Effector CD4-positive, alpha-beta T cell (primary cell): Measurements from ENCODE around the gene AICDA. TPM values are rescaled to one million over a fixed set of nuclear protein-coding genes. Genes with fewer than 3 reads are reported as not detected.
"Not testable (repeated sequence)": the region's sequence is repeated elsewhere in the genome, so short reads cannot be mapped to it uniquely, and the experiment has no call there.

Experiments
- DNase-seq: peaks from one replicate; pipeline ENCODE4 v3.0.0-alpha.2; 2020
- total RNA-seq: gene quantifications from one replicate; lab custom pipeline; 2026; lab: John Stamatoyannopoulos, UW

The AICDA gene
- total RNA-seq: not detected

DNA sequence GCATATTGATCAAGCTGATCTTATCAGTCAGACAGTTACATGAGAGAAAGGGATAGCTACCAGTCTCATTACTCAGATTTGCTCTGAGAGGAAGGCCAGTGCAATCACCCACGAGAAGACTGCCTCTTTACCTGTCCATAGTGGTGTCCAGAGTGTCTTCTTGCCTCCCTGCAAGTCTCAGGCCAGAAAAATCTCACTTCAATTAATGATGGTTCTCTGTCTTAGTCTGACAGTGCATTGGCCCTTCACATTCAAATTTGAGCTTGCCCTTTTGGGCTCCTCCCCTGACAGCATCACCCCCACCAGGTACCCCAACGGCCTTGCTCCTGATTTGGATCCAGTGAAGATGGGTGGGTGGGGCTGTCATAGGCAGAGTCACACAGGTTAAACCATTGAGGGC lies at the start of gene AICDA:
TSS of gene AICDA (minus strand) at position 231 of the 400 bp plus-strand sequence. CDS start at position 139, 92 bp downstream.
- DNase-seq: no peak

DNA sequence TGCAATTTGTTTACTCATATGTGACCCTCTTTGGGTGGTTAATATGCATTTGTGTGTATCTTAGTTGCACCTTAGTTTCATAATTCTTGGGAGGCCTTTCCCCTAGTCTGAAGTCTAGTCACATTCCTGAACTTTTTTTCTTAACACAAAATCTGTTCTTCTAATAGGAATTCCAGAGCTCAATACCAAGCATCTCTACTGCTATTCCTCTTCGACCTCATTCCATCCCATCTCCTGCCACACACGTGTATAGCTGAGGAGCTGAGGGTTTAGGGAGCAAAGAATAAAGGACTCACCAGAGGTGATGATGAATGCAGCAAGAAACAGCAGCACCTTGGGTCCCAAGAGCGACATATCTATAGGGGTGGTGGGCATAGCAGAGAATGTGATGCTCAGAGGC lies 49.1 kb upstream of the AICDA start:
- DNase-seq: no peak

DNA sequence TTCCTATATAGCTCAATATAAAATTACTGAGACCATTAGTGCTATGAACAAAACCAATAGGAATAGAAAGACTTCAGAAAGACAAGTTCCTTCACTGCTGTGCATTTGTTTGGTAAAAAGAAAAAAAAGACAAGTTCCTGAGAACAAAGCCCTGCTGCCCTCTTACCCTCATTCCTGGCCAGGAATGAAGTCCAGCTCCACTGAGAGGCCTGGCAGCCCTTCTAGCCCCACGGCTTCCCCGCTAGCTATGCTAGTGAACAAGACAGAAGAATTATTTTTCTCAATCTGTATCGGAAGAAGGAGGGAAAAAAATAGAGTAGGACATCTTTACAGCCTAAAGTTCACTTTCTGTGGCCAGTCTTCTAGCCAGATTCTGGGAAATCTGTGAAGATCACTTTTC lies 48.4 kb upstream of the AICDA start:
- no peak for DNase-seq

DNA sequence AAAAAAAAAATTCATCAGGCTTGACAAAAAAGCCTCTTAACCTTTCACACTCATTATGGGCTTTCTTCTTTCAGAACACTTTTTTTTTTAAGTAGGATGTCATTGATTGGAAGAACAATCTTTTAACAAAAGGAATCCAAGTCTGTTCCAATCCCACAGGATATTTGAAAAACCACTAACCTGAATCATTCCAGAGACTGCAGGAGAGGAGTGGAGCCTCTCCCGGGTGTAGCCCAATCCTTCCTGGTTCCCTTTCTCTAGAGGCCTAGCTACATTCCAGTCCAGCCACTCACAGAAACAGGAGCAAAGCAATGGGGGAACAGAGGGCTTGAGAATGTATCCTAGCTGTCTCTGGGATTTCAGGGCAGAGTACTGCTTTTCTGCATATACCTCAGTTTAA lies 45.7 kb upstream of the AICDA start:
- no peak for DNase-seq

DNA sequence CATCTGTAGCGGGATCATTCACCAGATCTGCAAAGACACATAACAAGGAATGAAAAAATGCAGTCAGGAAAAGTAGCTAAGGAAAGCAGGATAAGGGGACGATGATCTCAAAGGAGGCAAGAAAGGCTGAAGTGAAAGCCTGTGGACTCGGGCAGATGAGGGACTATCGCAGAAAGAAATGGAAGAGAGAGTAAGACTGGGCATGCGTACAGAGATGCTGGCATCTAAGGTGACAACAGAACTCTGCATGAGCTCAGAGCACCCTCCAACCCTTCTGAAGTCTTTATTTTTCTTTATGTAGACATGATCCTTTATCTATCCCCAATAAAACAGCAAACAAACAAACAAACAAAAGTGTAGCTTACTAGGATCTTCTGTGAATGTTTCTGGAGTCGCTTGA lies 42.8 kb upstream of the AICDA start:
- no peak for DNase-seq

DNA sequence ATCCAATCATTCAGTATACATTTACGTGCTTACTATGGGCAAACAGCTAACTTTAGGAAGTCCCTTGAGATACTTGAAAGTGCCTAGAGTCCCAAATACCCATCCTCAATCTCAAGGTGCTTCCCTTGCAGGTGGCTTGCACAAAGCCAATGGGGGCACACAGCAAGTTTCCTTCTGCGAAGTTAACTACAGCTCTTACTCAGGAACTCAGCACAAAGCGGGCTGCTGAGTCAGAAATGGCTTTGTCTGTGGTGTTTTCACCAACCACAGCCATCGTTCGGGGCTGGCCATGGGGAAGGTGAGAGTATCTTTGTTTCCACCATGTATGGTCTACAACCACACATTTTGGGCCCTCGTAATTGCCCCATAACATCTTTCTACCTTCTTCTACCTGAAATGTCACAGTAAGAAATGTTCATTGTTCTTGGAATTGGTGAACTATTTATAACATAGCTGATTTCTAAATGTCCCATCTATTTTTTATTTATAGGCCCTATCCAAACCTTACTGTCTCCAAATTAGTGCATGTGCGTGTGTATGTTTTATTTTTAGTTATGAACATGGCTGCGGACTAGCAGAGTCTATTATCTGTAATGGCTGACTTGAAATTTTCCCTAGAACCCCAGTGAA lies 36.0 kb upstream of the AICDA start:
- no peak for DNase-seq

DNA sequence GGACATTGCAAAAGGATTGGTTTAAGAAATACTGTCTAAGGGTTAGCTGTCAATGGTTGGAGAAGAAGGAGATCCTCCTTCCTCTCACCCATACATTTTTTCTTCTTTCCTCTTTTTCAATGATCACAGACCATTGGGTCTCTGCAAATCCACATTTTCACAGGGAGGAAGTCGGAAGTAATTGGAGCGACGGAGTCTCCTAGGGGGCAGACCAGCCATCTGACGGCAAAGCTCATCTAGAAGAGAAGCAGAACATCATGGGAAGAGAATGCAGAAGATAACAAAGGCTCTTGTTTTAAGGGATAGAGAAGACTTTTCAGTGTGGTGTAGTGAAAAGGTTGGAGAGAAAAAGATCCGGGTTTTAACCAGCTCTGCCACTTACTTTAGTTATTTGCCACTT lies 35.3 kb upstream of the AICDA start:
- no peak for DNase-seq

GRCh38 chr12:8644345-8645248 lies 31.9 kb upstream of the AICDA start:
- DNase-seq: peak; percentile 23

GRCh38 chr12:8642775-8643174 lies 30.1 kb upstream of the AICDA start:
- no peak for DNase-seq

DNA sequence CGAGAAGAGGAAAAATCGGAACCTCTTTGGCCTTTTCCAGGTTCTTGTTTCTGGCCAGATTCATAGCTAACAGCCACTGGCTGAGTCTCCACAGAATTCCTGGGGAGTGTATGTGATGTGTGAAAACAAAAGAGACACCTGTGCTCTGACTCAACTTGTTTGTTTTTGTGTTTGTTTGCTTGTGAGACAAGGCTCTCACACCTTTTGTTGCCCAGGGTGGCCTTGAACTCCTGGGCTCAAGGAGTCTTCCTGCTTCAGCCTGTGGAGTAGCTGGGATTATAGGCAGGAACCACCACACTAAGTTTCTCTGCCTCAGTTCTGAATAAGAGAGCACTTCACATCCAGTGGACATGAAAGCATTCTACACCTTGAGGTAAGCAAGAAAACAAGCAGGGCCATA lies 27.3 kb upstream of the AICDA start:
- DNase-seq: no peak

GRCh38 chr12:8638951-8639350 lies 26.3 kb upstream of the AICDA start:
- no peak for DNase-seq

- DNase-seq: no peak
These were observed 25.0 kb upstream of the AICDA start for GRCh38 chr12:8637666-8638065.

DNA sequence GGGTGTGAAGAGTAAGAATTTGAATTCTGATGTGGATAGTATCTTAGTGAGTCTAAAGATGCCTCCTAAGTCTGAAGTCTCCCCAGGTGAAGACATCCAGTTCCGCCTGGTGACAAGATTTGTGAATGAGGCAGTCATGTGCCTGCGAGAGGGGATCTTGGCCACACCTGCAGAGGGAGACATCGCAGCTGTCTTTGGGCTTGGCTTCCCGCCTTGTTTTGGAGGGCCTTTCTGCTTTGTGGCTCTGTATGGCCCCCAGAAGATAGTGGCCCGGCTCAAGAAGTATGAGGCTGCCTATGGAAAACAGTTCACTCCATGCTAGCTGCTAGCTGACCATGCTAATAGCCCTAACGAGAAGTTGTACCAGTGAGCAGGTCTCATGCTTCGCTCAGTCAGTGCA lies 24.6 kb upstream of the AICDA start:
- no peak for DNase-seq

DNA sequence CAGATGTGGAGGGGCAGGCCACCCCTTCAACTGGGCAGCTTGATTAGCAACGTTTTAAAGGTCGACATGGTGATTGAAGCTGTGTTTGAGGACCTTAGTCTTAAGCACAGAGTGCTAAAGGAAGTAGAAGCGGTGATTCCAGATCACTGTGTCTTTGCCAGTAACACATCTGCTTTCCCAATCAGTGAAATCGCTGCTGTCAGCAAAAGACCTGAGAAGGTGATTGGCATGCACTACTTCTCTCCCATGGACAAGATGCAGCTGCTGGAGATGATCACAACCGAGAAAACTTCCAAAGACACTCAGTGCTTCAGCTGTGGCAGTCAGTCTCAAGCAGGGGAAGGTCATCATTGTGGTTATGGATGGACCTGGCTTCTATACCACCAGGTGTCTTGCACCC lies 23.9 kb upstream of the AICDA start:
- no peak for DNase-seq

DNA sequence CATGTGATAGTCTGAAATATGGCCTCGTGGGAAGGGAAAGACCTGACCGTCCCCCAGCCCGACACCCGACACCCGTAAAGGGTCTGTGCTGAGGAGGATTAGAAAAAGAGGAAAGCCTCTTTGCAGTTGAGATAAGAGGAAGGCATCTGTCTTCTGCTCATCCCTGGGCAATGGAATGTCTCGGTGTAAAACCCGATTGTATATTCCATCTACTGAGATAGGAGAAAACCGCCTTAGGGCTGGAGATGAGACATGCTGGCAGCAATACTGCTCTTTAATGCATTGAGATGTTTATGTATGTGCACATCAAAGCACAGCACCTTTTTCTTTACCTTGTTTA lies 23.3 kb upstream of the AICDA start:
- not testable (repeated sequence) for DNase-seq

- DNase-seq: not testable (repeated sequence)
These were observed 22.8 kb upstream of the AICDA start for GRCh38 chr12:8635342-8636006.

- no peak for DNase-seq
These were observed 17.5 kb upstream of the AICDA start for GRCh38 chr12:8630131-8630530.

GRCh38 chr12:8629486-8630033 lies 16.9 kb upstream of the AICDA start:
- no peak for DNase-seq

DNA sequence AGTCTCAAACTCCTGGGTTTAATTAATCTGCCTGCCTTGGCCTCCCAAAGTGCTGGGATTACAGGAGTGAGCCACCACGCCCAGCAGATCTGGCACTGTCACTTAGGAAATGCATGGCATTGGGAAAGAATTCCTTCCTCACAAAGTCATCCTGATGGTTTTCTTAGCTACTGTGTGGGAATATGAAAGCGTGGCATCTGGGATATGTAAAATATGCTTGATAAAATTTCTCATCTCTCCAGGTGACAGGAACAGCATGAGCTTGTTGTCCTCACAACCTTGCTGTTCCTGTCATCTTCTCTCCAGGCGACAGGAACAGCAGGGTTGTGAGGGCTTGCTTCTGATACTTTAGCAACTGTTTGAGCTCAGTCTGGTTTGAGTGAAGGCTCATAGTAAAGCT lies 16.1 kb upstream of the AICDA start:
- no peak for DNase-seq

DNA sequence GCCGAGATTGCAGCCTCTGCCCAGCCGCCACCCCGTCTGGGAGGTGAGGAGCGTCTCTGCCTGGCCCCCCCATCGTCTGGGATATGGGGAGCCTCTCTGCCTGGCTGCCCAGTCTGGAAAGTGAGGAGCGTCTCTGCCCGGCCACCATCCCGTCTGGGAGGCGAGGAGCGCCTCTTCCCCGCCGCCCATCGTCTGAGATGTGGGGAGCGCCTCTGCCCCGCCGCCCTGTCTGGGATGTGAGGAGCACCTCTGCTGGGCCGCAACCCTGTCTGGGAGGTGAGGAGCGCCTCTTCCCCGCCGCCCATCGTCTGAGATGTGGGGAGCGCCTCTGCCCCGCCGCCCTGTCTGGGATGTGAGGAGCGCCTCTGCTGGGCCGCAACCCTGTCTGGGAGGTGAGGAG lies 12.1 kb upstream of the AICDA start:
- not testable (repeated sequence) for DNase-seq

GRCh38 chr12:8622646-8623045 lies 10.0 kb upstream of the AICDA start:
- DNase-seq: no peak

DNA sequence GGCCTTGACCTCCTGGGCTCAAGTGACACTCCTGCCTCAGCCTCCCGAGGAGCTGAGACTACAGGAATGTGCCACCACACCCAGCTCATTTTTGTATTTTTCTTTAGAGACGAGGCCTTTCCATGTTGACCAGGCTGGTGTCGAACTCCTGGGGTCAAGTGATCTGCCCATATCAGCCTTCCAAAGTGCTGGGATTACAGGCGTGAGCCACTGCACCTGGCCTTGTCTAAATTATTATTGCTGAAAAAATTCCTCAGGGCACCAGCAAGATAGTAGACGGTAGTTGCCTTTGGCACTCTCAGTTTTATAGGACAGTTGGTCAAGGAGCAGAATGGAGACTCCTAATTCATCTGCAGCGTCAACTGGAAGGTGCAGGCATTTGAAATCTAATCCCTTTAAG lies 2.5 kb upstream of the AICDA start:
- no peak for DNase-seq

DNA sequence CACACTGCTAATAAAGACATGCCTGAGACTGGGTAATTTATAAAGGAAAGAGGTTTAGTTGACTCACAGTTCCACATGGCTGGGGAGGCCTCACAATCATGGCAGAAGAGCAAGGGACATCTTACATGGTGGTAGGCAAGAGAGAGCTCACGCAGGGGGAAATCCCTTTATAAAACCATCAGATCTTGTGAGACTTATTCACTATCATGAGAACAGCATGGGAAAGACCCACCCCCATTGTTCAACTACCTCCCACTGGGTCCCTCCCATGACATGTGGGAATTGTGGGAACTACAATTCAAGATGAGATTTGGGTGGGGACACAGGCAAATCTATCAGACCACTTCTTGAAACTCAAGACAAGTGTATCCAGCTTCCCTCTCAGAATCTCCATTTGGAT lies 1.2 kb upstream of the AICDA start:
- not testable (repeated sequence) for DNase-seq
